ENCODE results near the gene CRYBG2.

- no peak for TF ChIP-seq CTCF (IDR thresholded peaks at IDR 0.05; ENCODE audit: poor library complexity, severe bottlenecking)
- no peak for TF ChIP-seq POLR2AphosphoS5 (IDR thresholded peaks at IDR 0.05)
These were observed 9.6 kb downstream of the CRYBG2 start for GRCh38 chr1:26344147-26344920.

All from neural cell (in vitro differentiated cells).